H9 (cell line): Measurements from ENCODE around the gene MUS81. TPM values are rescaled to one million over a fixed set of nuclear protein-coding genes. Genes with fewer than 3 reads are reported as not detected.

Experiments used
- DNase-seq: peaks from one replicate; pipeline ENCODE4 v3.0.0-alpha.2; 2017
- H2AFZ ChIP-seq: one replicate; pipeline ENCODE4 v1.6.1; 2013; ENCODE audit warnings: mild to moderate bottlenecking, low read length, control low read depth, moderate library complexity
- H2AK5ac ChIP-seq: 2 replicates; pipeline ENCODE4 v1.6.1; 2013; ENCODE audit warnings: low read length, control low read depth, mixed read lengths; ENCODE audit not compliant: insufficient read length
- H2BK120ac ChIP-seq: one replicate; pipeline ENCODE4 v1.6.1; 2013; ENCODE audit warnings: low read depth, mild to moderate bottlenecking, low read length, control low read depth, inconsistent platforms; ENCODE audit not compliant: poor library complexity, severe bottlenecking
- H2BK12ac ChIP-seq: 2 replicates; pipeline ENCODE4 v1.6.1; 2013; ENCODE audit warnings: low read length, control low read depth, mixed read lengths, low read depth; ENCODE audit not compliant: insufficient read length
- H2BK15ac ChIP-seq: 2 replicates; pipeline ENCODE4 v1.6.1; 2013; ENCODE audit warnings: low read depth, low read length, control low read depth
- H2BK20ac ChIP-seq: one replicate; pipeline ENCODE4 v1.6.1; 2013; ENCODE audit warnings: low read depth, mild to moderate bottlenecking, low read length, control low read depth, inconsistent platforms; ENCODE audit not compliant: poor library complexity, severe bottlenecking
- H2BK5ac ChIP-seq: 2 replicates; pipeline ENCODE4 v1.6.1; 2013; ENCODE audit warnings: low read length, control low read depth, mixed read lengths; ENCODE audit not compliant: insufficient read length
- H3K14ac ChIP-seq: 2 replicates; pipeline ENCODE4 v1.6.1; 2013; ENCODE audit warnings: low read length, control low read depth; ENCODE audit not compliant: insufficient read depth
- H3K18ac ChIP-seq: 2 replicates; pipeline ENCODE4 v1.6.1; 2013; ENCODE audit warnings: low read depth, mild to moderate bottlenecking, mixed read lengths, low read length, control low read depth; ENCODE audit not compliant: insufficient read length
- H3K23ac ChIP-seq: 2 replicates; pipeline ENCODE4 v1.6.1; 2013; ENCODE audit warnings: low read length, control low read depth, mixed read lengths, low read depth; ENCODE audit not compliant: insufficient read length
- H3K23me2 ChIP-seq: 2 replicates; pipeline ENCODE4 v1.6.1; 2013; ENCODE audit warnings: low read depth, mild to moderate bottlenecking, mixed read lengths, low read length, control low read depth; ENCODE audit not compliant: insufficient read length, poor library complexity, severe bottlenecking
- H3K27ac ChIP-seq: 2 replicates; pipeline ENCODE4 v1.5.1; 2013; ENCODE audit warnings: low read length, control low read depth, mixed read lengths, low read depth; ENCODE audit not compliant: insufficient read length
- H3K27me3 ChIP-seq: 2 replicates; pipeline ENCODE4 v1.6.1; 2013; ENCODE audit warnings: low read length, control low read depth, inconsistent platforms; ENCODE audit not compliant: insufficient read depth
- H3K4ac ChIP-seq: 2 replicates; pipeline ENCODE4 v1.6.1; 2013; ENCODE audit warnings: low read depth, mild to moderate bottlenecking, control low read depth, inconsistent platforms, low read length, moderate library complexity
- H3K4me1 ChIP-seq: 2 replicates; pipeline ENCODE4 v1.6.1; 2013; ENCODE audit warnings: low read length, control low read depth, inconsistent platforms; ENCODE audit not compliant: insufficient read depth
- H3K4me2 ChIP-seq: 2 replicates; pipeline ENCODE4 v1.6.1; 2013; ENCODE audit warnings: low read length, control low read depth, mixed read lengths; ENCODE audit not compliant: insufficient read length, insufficient read depth
- H3K56ac ChIP-seq: 2 replicates; pipeline ENCODE4 v1.6.1; 2013; ENCODE audit warnings: low read depth, mild to moderate bottlenecking, mixed read lengths, low read length, control low read depth; ENCODE audit not compliant: insufficient read length
- H3K79me1 ChIP-seq: 2 replicates; pipeline ENCODE4 v1.6.1; 2013; ENCODE audit warnings: low read depth, mild to moderate bottlenecking, moderate library complexity, low read length, control low read depth, inconsistent platforms; ENCODE audit not compliant: insufficient read depth, poor library complexity, severe bottlenecking
- H3K79me2 ChIP-seq: 2 replicates; pipeline ENCODE4 v1.6.1; 2013; ENCODE audit warnings: low read length, control low read depth, inconsistent platforms; ENCODE audit not compliant: insufficient read depth
- H3K9ac ChIP-seq: 2 replicates; pipeline ENCODE4 v1.6.1; 2013; ENCODE audit warnings: low read length, control low read depth, mixed read lengths; ENCODE audit not compliant: insufficient read length; ENCODE audit errors: extremely low read depth
- H3K9me3 ChIP-seq: one replicate; pipeline ENCODE4 v1.6.1; 2013; ENCODE audit warnings: low read depth, low read length, inconsistent platforms; ENCODE audit not compliant: control insufficient read depth
- H3T11ph ChIP-seq: one replicate; pipeline ENCODE4 v1.6.1; 2013; ENCODE audit warnings: mild to moderate bottlenecking, low read length, control low read depth, inconsistent platforms
- H4K20me1 ChIP-seq: one replicate; pipeline ENCODE4 v1.6.1; 2013; ENCODE audit not compliant: control insufficient read depth, insufficient read length, insufficient read depth
- H4K5ac ChIP-seq: 2 replicates; pipeline ENCODE4 v1.6.1; 2013; ENCODE audit warnings: low read depth, mild to moderate bottlenecking, mixed read lengths, low read length, control low read depth; ENCODE audit not compliant: insufficient read length
- H4K8ac ChIP-seq: replicated peaks from 2 replicates; pipeline ENCODE4 v1.6.1; 2013; ENCODE audit warnings: low read length, control low read depth, mixed read lengths, low read depth; ENCODE audit not compliant: insufficient read length
- H4K91ac ChIP-seq: 2 replicates; pipeline ENCODE4 v1.6.1; 2013; ENCODE audit warnings: low read depth, mild to moderate bottlenecking, moderate library complexity, mixed read lengths, low read length, control low read depth; ENCODE audit not compliant: insufficient read length
- H3K27ac Mint-ChIP-seq, 3 experiments: 2 replicates in 2 of 3; 3 replicates in 1 of 3; pipeline ENCODE4 v1.8.0; 2020 to 2021; ENCODE audit warnings: mixed read lengths in 3 of 3, mild to moderate bottlenecking in 1 of 3, moderate library complexity in 1 of 3
- H3K27me3 Mint-ChIP-seq: 2 replicates; pipeline ENCODE4 v1.8.0; 2021; ENCODE audit warnings: low read depth, mild to moderate bottlenecking, moderate library complexity, mixed read lengths
- H3K36me3 Mint-ChIP-seq, 3 experiments: 2 replicates in 2 of 3; 3 replicates in 1 of 3; pipeline ENCODE4 v1.8.0; 2020 to 2021; ENCODE audit warnings: low read depth in 3 of 3, mixed read lengths in 3 of 3; ENCODE audit not compliant: insufficient read depth in 1 of 3
- H3K4me1 Mint-ChIP-seq, 2 experiments: 2 replicates each; pipeline ENCODE4 v1.8.0; 2020; ENCODE audit warnings: mixed read lengths in 2 of 2
- H3K4me3 Mint-ChIP-seq, 2 experiments: 2 replicates in 1 of 2; 3 replicates in 1 of 2; pipeline ENCODE4 v1.8.0; 2020 to 2021; ENCODE audit warnings: mild to moderate bottlenecking in 2 of 2, mixed read lengths in 2 of 2, moderate library complexity in 1 of 2
- H3K9me3 Mint-ChIP-seq, 2 experiments: 2 replicates in 1 of 2; 3 replicates in 1 of 2; pipeline ENCODE4 v1.8.0; 2020; ENCODE audit warnings: mild to moderate bottlenecking in 2 of 2, mixed read lengths in 2 of 2, moderate library complexity in 1 of 2
- CTCF ChIP-seq: fragments of 200-600 bp; sonication (generic); conservative IDR thresholded peaks from 3 replicates; pipeline ENCODE4 v1.8.0; 2021; ENCODE audit warnings: antibody characterized with exemption, mild to moderate bottlenecking
- WGBS: extraction: QIAGEN DNeasy Blood & Tissue Kit; methylation state at CpG from one replicate; pipeline ENCODE4 v1.1.7; 2013; ENCODE audit warnings: missing lambda C conversion rate, low lambda C conversion rate, mixed read lengths; ENCODE audit not compliant: insufficient read length; ENCODE audit errors: extremely low coverage; 5-methylcytosine and 5-hydroxymethylcytosine counted together
- total RNA-seq: library from RNA; stranded (reverse); gene quantifications from 2 replicates; pipeline ENCODE4 v1.2.1, GENCODE V29; 2021

Gene MUS81
- total RNA-seq, 1 experiment from 2014 or later: 49.2 TPM

GRCh38 chr11:65880027-65880426 is 19.8 kb downstream of the MUS81 start:
- H2BK15ac ChIP-seq: no peak overlapping the region
- no peak overlapping the region for H3K4ac ChIP-seq
- Mint-ChIP-seq H3K9me3 (no peaks in the 10 kb centered on the region; a peak in 1 of 5 replicates), H3K36me3 (peaks cover 20 to 34% (median 31%) of the 10 kb centered on the region in 3 experiments; a peak in 6 of 7 replicates), H3K27me3 (peaks cover 17% of the 10 kb centered on the region), H3K4me3 (no peak overlapping the region), H3K27ac (no peak overlapping the region; a peak in 1 of 7 replicates), H3K4me1 (peaks cover 2 to 6% of the 10 kb centered on the region in 2 experiments)
- H3K9ac ChIP-seq: no peak overlapping the region
- no peak overlapping the region for H3K4me2 ChIP-seq
- H3K27ac ChIP-seq: no peak overlapping the region
- H3K23me2 ChIP-seq: no peaks in the 10 kb centered on the region
- no peak overlapping the region for H2BK20ac ChIP-seq
- H2BK12ac ChIP-seq: no peak overlapping the region
- H3K23ac ChIP-seq: no peak overlapping the region
- no peak overlapping the region for H2AK5ac ChIP-seq
- H3K18ac ChIP-seq: no peak overlapping the region
- no peak for TF ChIP-seq CTCF
- H3K27me3 ChIP-seq: no peaks in the 10 kb centered on the region
- no peak overlapping the region for H3T11ph ChIP-seq
- no peak overlapping the region for H4K8ac ChIP-seq
- no peak overlapping the region for H4K91ac ChIP-seq
- DNase-seq: no peak
- H3K4me1 ChIP-seq: no peaks in the 10 kb centered on the region
- no CpG with 5 or more reads among the region's 7 CpGs for WGBS
- no peaks in the 10 kb centered on the region for H3K79me2 ChIP-seq
- H2BK5ac ChIP-seq: no peak overlapping the region
- no peak overlapping the region for H3K56ac ChIP-seq
- no peak overlapping the region for H4K5ac ChIP-seq
- H2AFZ ChIP-seq: no peak overlapping the region
- H3K14ac ChIP-seq: no peak overlapping the region
- no peaks in the 10 kb centered on the region for H3K9me3 ChIP-seq
- no peak overlapping the region for H2BK120ac ChIP-seq
- no peaks in the 10 kb centered on the region for H3K79me1 ChIP-seq
- no peaks in the 10 kb centered on the region for H4K20me1 ChIP-seq
